Hepatic stellate cell (primary cell): ENCODE measurements around the gene TNFRSF17.
"Not testable (repeated sequence)": the region's sequence is repeated elsewhere in the genome, so short reads cannot be mapped to it uniquely, and the experiment has no call there.

Experiments
- DNase-seq: peaks from one replicate; pipeline ENCODE4 v3.0.0; 2011; ENCODE audit warnings: low spot score

TNFRSF17 gene

DNA sequence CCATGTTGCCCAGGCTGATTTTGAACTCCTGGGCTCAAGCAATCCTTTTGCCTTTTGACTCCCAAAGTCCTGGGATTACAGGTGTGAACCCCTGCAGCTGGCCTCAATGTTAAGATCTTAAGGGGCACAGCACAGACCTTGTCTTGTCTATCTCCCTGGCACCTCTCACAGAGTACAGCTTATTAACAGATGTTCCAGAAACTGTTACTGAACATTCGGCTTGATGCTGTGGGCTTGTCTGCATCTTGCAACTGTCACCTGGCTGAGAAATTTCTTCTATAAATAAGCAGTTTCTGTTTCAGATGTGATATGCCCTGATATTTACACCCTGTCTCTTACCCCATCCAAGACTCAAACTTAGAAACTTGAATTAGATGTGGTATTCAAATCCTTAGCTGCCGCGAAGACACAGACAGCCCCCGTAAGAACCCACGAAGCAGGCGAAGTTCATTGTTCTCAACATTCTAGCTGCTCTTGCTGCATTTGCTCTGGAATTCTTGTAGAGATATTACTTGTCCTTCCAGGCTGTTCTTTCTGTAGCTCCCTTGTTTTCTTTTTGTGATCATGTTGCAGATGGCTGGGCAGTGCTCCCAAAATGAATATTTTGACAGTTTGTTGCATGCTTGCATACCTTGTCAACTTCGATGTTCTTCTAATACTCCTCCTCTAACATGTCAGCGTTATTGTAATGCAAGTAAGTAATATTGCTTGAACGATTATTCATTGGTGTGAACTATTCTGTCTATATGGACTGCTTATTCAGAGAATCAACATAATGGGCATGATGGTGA is at the start of gene TNFRSF17:
Gene TNFRSF17, plus strand, starts transcription at position 450 of the 791 bp plus-strand sequence. Its CDS starts 115 bp downstream, at position 565.
- no peak for DNase-seq

DNA sequence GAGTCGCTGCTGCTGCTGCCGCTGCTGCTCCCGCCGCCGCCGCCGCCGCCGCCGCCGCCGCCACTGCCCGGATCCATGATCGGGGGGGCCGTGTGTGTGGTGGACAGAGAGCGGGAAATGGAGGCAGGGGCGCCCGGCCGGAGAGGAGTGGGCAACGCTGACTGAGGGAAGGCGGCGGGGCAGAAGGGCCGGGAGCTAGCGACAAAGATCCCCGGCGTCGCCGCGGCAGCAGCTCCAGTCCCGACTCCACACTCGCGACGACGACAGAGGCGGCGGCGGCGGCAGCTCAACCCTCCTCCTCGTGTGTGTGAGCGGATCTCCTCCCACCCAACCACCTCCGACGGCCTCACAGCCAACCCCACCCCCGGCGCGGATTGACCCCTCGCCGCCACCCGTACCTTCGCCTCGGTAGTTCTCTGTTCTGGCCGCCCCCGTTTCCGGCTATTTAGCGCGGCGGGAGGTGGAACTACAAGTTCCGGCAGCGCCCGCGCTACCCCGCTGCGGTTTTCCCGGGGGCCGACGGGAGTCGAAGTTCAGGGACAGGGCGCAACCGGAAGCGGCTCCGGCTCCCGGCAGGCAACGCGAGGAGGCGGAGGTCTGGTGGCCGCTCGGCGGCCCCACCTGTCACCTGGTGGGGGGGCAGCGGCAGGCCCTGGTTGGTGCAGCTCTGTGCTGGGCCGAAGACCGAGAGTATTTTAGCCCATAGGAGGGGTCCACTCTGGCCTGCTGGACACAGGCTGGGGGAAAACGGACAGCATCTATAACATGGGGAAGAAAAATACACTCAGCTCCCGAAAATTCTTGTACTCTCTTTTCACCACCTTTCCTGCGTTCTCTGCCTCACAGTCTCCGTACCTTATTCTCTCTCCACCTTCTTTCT is 49.1 kb upstream of the TNFRSF17 start, which contains the start of gene GSPT1:
Gene GSPT1, minus strand, starts transcription at position 313 of the 880 bp plus-strand sequence. Its CDS starts 236 bp downstream, at position 77.
- DNase-seq = peak; percentile 94

DNA sequence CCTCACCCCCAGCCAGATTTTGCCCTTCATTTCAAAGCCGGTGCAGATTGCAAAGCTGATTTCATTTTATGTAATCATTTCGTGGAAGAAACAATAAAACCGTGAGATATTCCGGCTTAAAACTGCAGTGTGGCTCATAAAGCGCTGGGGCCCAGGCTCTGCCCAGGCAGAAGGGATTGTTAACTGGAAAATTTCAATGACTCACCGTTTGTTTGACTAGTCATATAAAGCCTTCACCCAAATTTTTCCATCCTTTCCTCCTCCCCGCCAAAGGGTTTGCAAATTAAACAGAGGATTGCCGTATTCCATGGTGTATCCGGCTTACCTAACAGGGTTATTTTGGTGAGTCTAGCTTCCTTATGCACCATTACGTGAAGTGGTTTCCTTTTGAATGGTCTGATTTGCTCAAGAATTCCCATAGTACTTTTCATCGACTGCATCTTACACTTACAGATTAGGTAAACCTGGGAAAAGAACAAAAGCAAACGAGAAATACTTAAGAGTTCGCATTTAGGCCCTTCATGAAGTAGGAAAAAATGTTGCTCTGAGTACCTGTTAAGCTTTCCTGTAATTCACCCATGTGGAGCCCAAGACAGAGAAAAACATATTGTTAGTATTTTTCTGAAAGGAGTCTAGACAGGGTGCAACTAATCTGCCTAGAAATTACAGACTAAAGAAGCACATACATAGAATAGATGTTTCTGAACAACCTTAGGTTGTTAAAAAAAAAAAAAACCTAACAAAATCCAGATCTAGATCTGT is 48.3 kb upstream of the TNFRSF17 start:
- DNase-seq = no peak

DNA sequence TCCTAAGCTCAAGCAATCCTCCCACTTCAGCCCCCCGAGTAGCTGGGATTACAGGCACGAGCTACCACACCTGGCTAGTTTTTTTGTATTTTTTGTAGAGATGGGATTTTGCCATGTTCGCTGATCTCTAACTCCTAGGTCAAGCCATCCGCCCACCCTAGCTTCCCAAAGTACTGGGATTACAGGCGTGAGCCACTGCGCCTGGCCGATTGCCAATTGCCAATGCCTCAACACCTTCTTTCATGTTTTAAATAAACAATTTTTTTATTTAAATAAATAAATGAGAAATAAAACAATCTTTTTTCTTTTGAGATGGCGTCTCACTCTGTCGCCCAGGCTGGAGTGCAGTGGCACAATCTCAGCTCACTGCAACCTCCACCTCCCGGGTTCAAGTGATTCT is 41.0 kb upstream of the TNFRSF17 start:
- DNase-seq = not testable (repeated sequence)

DNA sequence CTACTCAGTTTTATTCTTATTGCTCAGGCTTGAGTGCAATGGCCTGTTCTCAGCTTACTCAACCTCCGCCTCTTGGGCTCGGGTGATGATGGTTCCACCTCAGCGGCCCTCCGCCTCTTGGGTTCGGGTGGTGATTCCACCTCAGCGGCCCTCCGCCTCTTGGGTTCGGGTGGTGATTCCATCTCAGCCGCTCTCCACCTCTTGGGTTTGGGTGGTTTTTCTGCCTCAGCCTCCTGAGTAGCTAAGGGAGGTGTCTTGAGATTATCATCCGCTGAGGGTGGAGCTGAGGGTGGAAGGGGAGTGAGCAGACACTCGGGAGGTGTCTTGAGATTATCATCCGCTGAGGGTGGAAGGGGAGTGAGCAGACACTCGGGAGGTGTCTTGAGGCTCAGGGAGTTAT is 37.7 kb upstream of the TNFRSF17 start:
- not testable (repeated sequence) for DNase-seq

DNA sequence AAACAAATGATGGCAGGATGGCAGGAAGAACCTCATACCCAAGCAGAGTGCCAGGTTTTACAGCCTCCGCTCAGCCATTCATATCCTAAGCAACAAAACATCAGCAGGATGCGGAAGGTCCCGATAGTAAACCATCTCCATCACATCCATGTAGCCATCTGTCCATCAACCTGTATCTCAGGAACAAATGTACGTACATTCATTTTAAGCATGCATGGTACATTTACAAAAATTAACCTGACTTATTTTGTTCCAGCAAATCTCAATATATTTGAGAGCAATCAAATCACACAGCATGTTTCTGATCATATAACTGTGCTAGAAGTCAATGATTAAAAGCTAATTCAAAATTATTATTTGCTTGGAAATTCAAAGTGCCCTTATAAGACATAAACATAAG is 23.1 kb upstream of the TNFRSF17 start, which contains the start of gene NPIPB2:
Gene NPIPB2, minus strand, starts transcription at position 101 of the 400 bp plus-strand sequence. Its CDS starts 0 bp downstream, at position 101.
- DNase-seq = not testable (repeated sequence)

DNA sequence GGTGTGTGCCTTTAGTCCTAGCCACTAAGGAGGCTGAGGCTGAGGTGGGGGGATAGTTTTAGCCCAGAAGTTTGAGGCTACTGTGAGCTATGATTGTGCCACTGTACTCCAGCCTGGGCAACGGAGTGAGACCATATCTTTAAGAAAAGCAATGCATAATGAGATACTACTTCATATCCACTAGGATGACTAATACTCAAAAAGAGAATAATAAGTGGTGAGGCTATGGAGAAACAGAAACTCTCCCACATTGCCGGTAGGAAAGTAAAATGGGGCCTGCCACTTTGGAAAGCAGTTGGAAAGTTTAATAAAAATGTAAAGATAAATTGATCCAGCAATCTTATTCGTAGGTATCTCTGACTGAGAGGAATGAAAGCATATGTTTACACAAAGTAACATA is 18.6 kb upstream of the TNFRSF17 start:
- no peak for DNase-seq

DNA sequence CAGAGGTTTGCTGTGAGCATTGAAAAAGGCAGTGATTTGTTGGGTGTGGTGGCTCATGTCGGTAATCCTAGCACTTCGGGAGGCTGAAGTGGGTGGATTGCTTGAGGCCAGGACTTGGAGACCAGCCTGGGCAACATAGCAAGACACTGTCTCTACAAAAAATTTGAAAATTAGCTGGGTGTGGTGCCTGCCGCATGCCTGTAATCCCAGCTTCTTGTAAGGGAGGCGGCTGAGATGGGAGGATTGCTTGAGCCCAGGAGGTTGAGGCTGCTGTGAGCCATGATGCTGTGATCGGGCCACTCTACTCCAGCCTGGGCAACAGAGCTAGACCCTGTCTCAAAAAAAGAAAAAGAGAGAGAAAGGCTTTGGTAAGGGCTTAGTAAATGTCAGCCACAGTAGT is 16.2 kb upstream of the TNFRSF17 start:
- DNase-seq = no peak

DNA sequence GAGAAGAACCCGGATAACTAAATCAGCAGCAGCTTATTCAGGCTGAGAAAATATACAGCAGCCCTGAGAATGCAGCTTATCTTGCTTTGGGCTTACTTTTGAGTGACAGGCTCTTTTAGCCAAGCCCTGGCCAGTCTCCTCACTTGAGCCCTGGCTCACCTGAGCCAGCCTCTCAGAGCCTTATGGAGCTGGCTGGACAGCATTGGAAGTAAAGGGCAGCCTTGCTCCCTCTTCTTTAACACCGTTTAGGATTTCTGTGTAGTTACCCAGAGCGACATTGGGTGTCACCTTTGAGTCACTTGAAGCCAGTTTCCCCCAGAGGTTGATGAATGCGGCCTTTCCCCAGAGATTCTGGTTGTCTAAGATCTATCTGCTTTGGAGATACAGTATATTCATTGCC is 15.5 kb upstream of the TNFRSF17 start:
- DNase-seq = peak; percentile 64

DNA sequence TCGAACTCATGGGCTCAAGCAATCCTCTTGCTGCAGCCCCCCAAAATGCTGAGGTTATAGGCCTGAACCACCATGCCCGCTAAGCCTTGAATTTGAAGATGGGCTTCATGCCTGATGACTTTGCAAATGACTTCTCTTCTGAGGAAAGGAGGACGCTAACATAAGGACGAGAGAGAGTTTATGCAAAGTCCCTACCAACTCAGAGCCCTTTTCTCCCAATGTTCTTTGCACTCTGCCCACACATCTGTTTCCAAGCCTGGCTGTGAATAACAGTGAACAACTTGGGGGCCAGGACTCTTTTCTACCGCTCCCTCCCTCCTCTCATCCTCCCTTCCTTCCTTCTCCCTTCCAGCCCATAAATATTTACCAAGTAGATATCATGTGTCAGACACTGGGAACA is 14.6 kb upstream of the TNFRSF17 start:
- DNase-seq = no peak

DNA sequence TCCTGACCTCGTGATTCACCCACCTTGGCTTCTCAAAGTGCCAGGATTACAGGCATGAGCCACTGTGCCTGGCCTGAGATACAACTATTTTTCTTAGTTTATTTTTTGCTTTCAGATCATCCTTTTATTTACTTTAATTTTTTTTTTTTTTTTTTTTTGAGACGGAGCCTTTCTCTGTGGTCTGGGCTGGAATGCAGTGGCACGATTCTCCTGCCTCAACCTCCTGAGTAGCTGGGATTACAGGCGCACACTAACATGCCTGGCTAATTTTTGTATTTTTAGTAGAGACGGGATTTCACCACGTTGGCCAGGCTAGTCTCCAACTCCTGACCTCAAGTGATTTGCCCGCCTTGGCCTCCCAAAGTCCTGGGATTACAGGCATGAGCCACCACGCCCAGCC is 11.4 kb upstream of the TNFRSF17 start:
- DNase-seq = not testable (repeated sequence)

DNA sequence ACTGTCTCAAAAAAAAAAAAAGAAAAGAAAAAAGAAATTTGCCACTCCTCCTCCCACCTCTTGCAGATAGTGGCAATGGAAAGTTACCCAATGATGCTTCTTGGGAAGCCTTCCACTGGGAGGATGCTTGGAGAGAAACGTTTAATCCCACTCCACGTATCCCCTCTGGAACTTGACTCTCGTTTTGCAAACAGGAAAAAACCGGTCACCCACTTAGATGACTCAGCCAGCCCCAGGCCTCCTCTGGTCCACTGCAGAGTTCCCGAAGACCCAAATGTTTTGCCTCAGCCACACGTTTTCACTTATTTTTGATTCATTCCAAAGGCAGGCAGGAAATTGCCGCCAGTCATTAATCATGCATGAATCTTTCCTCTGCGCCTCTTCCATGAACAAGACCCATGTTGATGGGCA is 9.3 kb upstream of the TNFRSF17 start:
- peak; percentile 85 for DNase-seq

DNA sequence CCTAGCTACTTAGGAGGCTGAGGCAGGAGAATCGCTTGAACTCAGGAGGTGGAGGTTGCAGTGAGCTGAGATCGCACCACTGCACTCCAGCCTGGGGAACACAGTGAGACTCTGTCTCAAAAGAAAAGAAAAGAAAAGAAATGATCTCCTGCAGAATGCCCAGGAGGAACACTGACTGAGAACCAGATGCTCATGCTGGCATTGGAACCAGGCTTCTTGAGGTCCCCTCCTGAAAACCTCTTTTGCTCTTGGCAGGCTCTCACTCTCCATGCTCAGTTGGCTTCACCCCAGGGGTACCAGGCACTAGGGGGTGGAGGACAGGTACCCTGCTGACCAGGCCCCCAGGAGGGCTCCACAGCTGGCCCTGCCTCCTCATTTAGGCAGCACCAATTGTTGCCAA is 8.5 kb upstream of the TNFRSF17 start:
- no peak for DNase-seq

DNA sequence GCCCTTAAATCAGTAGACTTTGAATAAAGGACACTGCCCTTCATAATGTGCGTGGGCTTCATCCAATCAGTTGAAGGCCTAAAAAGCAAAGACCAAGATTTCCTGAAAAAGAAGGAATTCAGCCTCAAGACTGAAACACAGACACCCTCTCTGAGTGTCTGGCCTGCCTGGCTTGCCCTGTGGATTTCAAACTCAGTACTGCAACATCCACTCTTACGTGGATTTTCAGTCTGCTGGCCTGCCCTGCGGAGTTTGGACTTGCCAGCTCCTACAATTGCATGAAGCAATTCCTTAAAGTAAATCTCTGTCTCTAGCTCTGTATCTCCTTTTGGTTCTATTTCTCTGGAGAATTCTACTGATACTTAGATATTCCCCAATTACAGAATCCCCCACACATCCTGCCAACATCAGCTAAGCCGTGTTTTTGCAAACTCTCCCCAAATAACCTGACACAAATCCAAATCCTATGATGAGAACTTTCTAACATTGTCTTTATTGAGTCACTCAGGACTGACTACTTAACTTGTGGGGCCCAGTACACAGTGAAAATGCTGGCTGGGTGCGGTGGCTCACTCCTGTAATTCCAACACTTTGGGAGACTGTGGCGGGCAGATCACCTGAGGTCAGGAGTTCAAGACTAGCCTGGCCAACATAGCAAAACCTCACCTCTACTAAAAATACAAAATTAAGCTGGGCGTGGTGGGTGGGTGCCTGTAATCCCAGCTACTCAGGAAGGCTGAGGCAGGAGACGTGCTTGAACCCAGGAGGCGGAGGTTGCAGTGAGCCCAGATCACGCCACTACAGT is 7.2 kb upstream of the TNFRSF17 start:
- no peak for DNase-seq

DNA sequence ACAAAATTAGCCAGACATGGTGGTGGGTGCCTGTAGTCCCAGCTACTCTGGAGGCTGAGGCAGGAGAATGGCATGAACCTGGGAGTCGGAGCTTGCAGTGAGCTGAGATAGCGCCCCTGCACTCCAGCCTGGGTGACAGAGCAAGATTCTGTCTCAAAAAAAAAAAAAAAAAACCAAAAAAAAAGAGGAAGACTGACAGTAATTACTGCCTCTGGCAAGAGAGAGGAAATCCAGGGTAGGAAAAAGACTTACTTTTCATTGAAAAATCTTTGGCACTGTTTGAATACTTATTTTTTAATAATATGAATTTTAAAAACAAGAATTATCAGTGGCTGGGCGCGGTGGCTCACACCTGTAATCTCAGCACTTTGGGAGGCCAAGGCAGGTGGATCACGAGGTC is 2.6 kb upstream of the TNFRSF17 start:
- not testable (repeated sequence) for DNase-seq

DNA sequence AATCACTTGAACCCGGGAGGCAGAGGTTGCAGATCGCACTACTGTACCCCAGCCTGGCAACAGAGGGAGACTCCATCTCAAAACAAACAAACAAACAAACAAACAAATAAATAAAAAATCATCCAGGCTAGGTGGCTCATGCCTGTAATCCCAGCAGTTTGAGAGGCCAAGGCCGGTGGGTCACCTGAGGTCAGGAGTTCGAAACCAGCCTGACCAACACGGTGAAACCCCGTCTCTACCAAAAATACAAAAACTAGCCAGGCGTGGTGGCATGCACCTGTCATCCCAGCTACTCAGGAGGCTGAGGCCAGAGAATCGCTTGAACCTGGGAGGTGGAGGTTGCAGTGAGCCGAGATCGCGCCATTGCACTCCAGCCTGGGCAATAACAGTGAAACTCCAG is 2.0 kb upstream of the TNFRSF17 start:
- not testable (repeated sequence) for DNase-seq

DNA sequence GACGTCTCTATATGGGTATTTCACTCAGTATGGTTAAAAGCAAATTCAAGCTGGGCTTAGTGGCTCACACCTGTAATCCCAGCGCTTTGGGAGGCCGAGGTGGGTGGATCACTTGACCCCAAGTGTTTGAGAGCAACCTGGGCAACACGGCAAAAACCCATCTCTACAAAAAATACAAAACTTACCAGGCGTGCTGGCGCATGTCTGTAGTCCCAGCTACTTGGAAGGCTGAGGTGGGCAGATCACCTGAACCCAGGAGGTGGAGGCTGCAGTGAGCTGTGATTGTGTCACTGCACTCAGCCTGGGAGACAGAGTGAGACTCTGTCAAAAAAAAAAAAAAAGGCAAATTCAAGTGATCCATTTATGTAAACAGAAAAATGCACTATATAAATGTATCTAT is 1.3 kb upstream of the TNFRSF17 start:
- DNase-seq = no peak

DNA sequence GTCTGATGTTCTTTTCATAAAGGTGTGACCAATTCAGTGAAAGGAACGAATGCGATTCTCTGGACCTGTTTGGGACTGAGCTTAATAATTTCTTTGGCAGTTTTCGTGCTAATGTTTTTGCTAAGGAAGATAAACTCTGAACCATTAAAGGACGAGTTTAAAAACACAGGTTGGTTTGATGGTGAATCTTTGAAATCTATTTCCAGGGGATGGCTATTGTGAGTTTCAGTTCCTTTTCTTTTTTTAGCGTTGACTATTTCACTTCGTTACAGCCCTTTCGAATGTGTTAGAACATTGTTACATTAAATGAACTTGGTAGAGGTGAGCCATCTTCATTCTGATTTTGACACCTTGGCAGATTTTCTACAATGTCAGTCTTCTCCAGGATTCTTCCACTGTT is 1.2 kb downstream of the TNFRSF17 start:
- DNase-seq = no peak

DNA sequence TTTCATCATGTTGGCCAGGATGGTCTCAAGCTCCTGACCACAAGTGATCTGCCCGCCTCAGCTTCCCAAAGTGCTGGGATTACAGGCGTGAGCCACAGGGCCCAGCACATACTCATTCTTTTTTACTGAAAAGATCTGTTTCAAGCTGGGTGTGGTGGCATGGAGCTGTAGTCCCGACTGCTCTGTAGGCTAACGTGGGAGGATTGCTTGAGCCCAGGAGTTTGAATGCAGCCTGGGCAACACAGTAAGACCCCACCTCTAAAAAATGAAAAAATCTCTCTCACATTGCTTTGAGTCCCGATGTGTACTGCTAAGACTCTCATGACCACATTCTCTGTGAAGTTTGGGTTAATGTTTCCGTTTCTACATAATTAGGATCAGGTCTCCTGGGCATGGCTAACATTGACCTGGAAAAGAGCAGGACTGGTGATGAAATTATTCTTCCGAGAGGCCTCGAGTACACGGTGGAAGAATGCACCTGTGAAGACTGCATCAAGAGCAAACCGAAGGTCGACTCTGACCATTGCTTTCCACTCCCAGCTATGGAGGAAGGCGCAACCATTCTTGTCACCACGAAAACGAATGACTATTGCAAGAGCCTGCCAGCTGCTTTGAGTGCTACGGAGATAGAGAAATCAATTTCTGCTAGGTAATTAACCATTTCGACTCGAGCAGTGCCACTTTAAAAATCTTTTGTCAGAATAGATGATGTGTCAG is 2.3 kb downstream of the TNFRSF17 start:
- no peak for DNase-seq

DNA sequence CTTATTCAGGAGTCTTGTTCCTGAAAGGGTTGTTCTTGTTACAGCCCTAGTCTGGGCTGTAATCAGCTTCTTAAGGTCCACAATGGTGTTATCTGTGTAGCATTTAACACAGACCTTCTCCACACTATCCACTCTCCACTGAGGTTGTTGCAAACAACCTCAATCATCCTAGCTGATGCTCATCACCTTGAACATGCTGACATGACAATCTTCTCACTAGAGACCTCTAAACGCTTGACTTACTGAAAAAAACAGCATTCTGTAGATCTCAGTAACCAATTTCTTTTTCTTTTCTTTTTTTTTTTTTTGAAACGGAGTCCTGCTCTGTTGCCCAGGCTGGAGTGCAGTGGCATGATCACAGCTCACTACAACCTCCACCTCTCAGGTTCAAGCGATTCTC is 3.6 kb downstream of the TNFRSF17 start:
- DNase-seq = no peak

DNA sequence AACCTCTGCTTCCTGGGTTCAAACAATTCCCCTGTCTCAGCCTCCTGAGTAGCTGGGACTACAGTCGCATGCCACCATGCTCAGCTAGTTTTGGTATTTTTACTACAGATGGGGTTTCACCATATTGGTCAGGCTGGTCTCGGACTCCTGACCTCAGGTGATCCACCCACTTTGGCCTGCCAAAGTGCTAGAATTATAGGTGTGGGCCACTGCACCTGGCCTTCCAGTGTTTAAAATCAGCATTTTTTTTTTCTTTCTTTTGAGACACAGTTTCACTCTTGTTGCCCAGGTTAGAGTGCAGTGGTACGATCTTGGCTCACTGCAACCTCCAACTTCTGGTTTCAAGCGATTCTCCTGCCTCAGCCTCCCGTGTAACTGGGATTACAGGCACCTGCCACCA is 5.3 kb downstream of the TNFRSF17 start:
- not testable (repeated sequence) for DNase-seq
